K562 (cell line): ENCODE results near the gene MRNIP. TPM values are rescaled to one million over a fixed set of nuclear protein-coding genes. Genes with fewer than 3 reads are reported as not detected.
A peak's percentile ranks its signal among the peaks of the same experiment; 100 is the strongest.

Experiments
- ARNT ChIP-seq, 2 experiments: fragments of 450-650 bp; IDR thresholded peaks; 2 replicates each; pipeline ENCODE4 v1.6.1; 2016; ENCODE audit warnings: mild to moderate bottlenecking in 1 of 2
- ASH1L ChIP-seq: fragments of 450-650 bp; IDR thresholded peaks from 2 replicates; pipeline ENCODE4 v1.6.1; 2018; ENCODE audit warnings: borderline replicate concordance, mild to moderate bottlenecking, low read depth; ENCODE audit not compliant: partially characterized antibody
- GABPA ChIP-seq: fragments of 200-800 bp; sonication (Bioruptor generic); conservative IDR thresholded peaks from 2 replicates; pipeline ENCODE4 v1.6.1; 2016; ENCODE audit warnings: low read depth, missing genetic modification characterization, missing compliant biosample characterization
- KAT2B ChIP-seq: IDR thresholded peaks from one replicate; pipeline ENCODE4 v1.6.1; 2012; ENCODE audit warnings: low read depth, mild to moderate bottlenecking, control low read depth, inconsistent platforms, low read length, moderate library complexity
- KDM5B ChIP-seq: fragments of 200-600 bp; sonication (generic); IDR thresholded peaks from 2 replicates; pipeline ENCODE4 v1.6.1; 2012; ENCODE audit warnings: low read depth, mild to moderate bottlenecking, moderate library complexity, low read length, control low read depth, inconsistent platforms; ENCODE audit not compliant: insufficient replicate concordance
- KLF13 ChIP-seq: fragments of 450-650 bp; IDR thresholded peaks from 2 replicates; pipeline ENCODE4 v1.6.1; 2016; ENCODE audit warnings: missing genetic modification characterization, low read depth, mild to moderate bottlenecking, missing compliant biosample characterization, moderate library complexity, borderline replicate concordance
- MNT ChIP-seq, 2 experiments: fragments of 450-650 bp; conservative IDR thresholded peaks; 2 replicates each; pipeline ENCODE4 v1.6.1; 2017; ENCODE audit warnings: mild to moderate bottlenecking in 2 of 2, moderate library complexity in 2 of 2
- NR0B1 ChIP-seq: fragments of 450-650 bp; IDR thresholded peaks from one replicate; pipeline ENCODE4 v1.6.1; 2018; ENCODE audit warnings: mild to moderate bottlenecking, moderate library complexity; ENCODE audit not compliant: partially characterized antibody
- PPARD ChIP-seq: fragments of 250-450 bp; sonication (Bioruptor Pico); IDR thresholded peaks from 2 replicates; pipeline ENCODE4 v1.8.0; 2022; ENCODE audit warnings: inconsistent platforms, mild to moderate bottlenecking, moderate library complexity
- RBM22 ChIP-seq: fragments of 200-400 bp; formaldehyde crosslinking; IDR thresholded peaks from 2 replicates; pipeline ENCODE4 v1.6.1; 2018; ENCODE audit warnings: low read length, low read depth; ENCODE audit not compliant: poor library complexity, severe bottlenecking
- RBM39 ChIP-seq: fragments of 200-400 bp; formaldehyde crosslinking; optimal IDR thresholded peaks from 2 replicates; pipeline ENCODE3; 2018; ENCODE audit warnings: low read depth, low read length
- SMAD2 ChIP-seq: fragments of 150-350 bp; IDR thresholded peaks from 2 replicates; pipeline ENCODE4 v1.6.1; 2014; ENCODE audit warnings: low read depth, mild to moderate bottlenecking, low read length
- STAT5A ChIP-seq: IDR thresholded peaks from 2 replicates; pipeline ENCODE4 v1.6.1; 2012; ENCODE audit warnings: low read length, inconsistent platforms, borderline replicate concordance
- TARDBP ChIP-seq: fragments of 450-650 bp; IDR thresholded peaks from 2 replicates; pipeline ENCODE4 v1.6.1; 2016
- TBP ChIP-seq: optimal IDR thresholded peaks from 2 replicates; pipeline ENCODE3; 2011; ENCODE audit warnings: low read depth, low read length, improper control_type of control experiment
- TCF3 ChIP-seq: sonication (generic); formaldehyde crosslinking; IDR thresholded peaks from 2 replicates; pipeline ENCODE4 v1.4.0; 2020; ENCODE audit warnings: mild to moderate bottlenecking, missing genetic modification reagents
- THAP7 ChIP-seq: fragments of 250-450 bp; sonication (Bioruptor Pico); IDR thresholded peaks from 2 replicates; pipeline ENCODE4 v1.5.0; 2021
- ZBTB2 ChIP-seq: fragments of 450-650 bp; IDR thresholded peaks from 2 replicates; pipeline ENCODE4 v1.6.1; 2016; ENCODE audit warnings: antibody characterized with exemption
- ZBTB43 ChIP-seq: sonication (generic); formaldehyde crosslinking; IDR thresholded peaks from 2 replicates; pipeline ENCODE4 v1.8.0; 2023; ENCODE audit warnings: mild to moderate bottlenecking, missing genetic modification reagents
- ZNF41 ChIP-seq: fragments of 250-450 bp; sonication (Bioruptor Pico); conservative IDR thresholded peaks from 2 replicates; pipeline ENCODE4 v1.4.0; 2020; ENCODE audit warnings: mild to moderate bottlenecking
- ZNF586 ChIP-seq: fragments of 450-650 bp; formaldehyde crosslinking; conservative IDR thresholded peaks from 2 replicates; pipeline ENCODE4 v1.4.0; 2020; ENCODE audit warnings: mild to moderate bottlenecking, moderate library complexity
- ZNF696 ChIP-seq: fragments of 250-450 bp; sonication (Bioruptor Pico); conservative IDR thresholded peaks from 2 replicates; pipeline ENCODE4 v1.4.0; 2020; ENCODE audit warnings: mild to moderate bottlenecking, moderate library complexity
- polyA plus RNA-seq, 8 experiments: library from polyadenylated mRNA; depleted of rRNA in 4 of 8; stranded (reverse) in 5 of 8; unstranded in 3 of 8; fragments of >200 nt; fragmentation: Nextera tagmentation in 2 of 8; fragmentation: Illumina TruSeq in 1 of 8; extraction: Ambion mirVana in 2 of 8; extraction: Trizol in 1 of 8; gene quantifications; 2 replicates each; pipeline versions ENCODE4 v1.2.1 to v1.2.3, GENCODE V29; 2011 to 2014; ENCODE audit warnings: inconsistent platforms in 1 of 8, missing spikeins in 1 of 8
- total RNA-seq, 7 experiments: library from RNA; depleted of rRNA in 6 of 7; stranded (reverse); fragments of >200 nt in 6 of 7; fragmentation: Illumina TruSeq in 2 of 7; extraction: Trizol in 2 of 7; gene quantifications; 2 replicates each; pipeline versions ENCODE4 v1.2.1 to v1.2.3, GENCODE V29; 2011 to 2021; ENCODE audit warnings: low replicate concordance in 1 of 7

MRNIP gene
- total and polyA plus RNA-seq, 9 of the 15 experiments (the other 6 are each of a cell fraction or from before 2014, with no cell fraction given) = 3.6 to 39.0 (median 16.8) TPM

GRCh38 chr5:179858586-179859427 lies at the start of gene MRNIP (continued):
- peak; percentile 67 for TF ChIP-seq TBP
- TF ChIP-seq THAP7 (CRISPR knock-in tag) = no peak
- no peak for TF ChIP-seq KAT2B
- peak; percentile 35; the same call in 1 of the 2 replicates for TF ChIP-seq ZBTB43 (CRISPR knock-in tag)
- no peak for TF ChIP-seq ZNF41
- no peak for TF ChIP-seq PPARD
- TF ChIP-seq ARNT (IDR thresholded peaks at IDR 0.05) = no peak
- no peak for TF ChIP-seq TARDBP
- TF ChIP-seq ASH1L = no peak
- peak; percentile 82 for TF ChIP-seq GABPA (tag)
- TF ChIP-seq SMAD2 = no peak
- TF ChIP-seq RBM22 = no peak
- no peak for TF ChIP-seq RBM39
- no peak for TF ChIP-seq STAT5A
- TF ChIP-seq ZNF696 (CRISPR knock-in tag) = no peak
- peak; percentile 82; the same call in 1 of the 2 replicates for TF ChIP-seq KLF13 (tag)
- TF ChIP-seq KDM5B = peak; percentile 42
- TF ChIP-seq ZNF586 (CRISPR knock-in tag) = no peak
- TF ChIP-seq ZBTB2 = peak; percentile 96
- TF ChIP-seq TCF3 = peak; percentile 43; the same call in 1 of the 2 replicates
- no peak for TF ChIP-seq NR0B1
- TF ChIP-seq MNT (conservative IDR thresholded peaks at IDR 0.05) = peak; percentile 91 to 95
